GM12874 (cell line): ENCODE data around the gene GCNT3.

Experiments used
- CTCF ChIP-seq: IDR thresholded peaks from 2 replicates; pipeline ENCODE4 v1.5.1; 2011; ENCODE audit warnings: low read depth, mild to moderate bottlenecking, control low read depth, low read length, moderate library complexity; ENCODE audit not compliant: insufficient read depth

Gene GCNT3

DNA sequence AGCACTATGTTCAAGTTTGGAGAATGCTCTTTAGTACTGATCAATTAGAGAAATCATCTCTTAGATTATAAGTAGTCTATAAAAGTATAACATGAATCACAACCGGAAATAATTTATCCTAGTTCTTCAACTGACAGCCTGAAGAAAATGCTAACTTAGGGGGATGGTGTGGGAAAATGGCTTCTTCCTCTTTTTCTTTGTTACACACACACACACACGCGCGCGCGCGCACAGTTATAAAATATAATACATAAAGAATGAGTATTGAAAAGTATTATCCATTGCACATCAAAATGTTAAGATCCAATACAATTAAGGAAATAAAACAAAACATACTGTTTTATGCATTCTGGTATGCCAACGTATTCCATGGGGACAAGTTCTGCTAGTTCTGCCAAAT is 57.0 kb downstream of the GCNT3 start:
- no peak for TF ChIP-seq CTCF
